ENCODE measurements around the gene PCDHA12.

DNA sequence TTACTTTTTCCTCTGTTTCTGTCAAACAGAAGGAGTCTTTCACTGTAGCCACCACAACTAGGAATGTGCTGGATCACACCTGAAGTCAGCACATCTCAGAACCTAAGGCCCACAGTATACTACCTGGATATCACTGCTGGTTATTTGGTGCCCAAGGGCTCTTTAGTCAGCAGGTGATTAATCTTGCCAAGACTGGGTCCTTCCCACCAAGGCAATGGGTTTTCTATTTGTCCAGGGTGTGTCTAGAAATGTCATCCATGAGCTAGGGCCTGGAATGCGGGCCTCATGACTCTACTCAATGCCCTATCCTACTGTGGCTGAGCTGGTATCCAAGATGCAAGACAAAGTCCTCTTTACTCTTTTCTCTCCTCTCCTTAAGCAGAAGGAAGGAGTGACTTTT, 41.2 kb downstream of the PCDHA12 start:
- TF ChIP-seq, protein P1, sequence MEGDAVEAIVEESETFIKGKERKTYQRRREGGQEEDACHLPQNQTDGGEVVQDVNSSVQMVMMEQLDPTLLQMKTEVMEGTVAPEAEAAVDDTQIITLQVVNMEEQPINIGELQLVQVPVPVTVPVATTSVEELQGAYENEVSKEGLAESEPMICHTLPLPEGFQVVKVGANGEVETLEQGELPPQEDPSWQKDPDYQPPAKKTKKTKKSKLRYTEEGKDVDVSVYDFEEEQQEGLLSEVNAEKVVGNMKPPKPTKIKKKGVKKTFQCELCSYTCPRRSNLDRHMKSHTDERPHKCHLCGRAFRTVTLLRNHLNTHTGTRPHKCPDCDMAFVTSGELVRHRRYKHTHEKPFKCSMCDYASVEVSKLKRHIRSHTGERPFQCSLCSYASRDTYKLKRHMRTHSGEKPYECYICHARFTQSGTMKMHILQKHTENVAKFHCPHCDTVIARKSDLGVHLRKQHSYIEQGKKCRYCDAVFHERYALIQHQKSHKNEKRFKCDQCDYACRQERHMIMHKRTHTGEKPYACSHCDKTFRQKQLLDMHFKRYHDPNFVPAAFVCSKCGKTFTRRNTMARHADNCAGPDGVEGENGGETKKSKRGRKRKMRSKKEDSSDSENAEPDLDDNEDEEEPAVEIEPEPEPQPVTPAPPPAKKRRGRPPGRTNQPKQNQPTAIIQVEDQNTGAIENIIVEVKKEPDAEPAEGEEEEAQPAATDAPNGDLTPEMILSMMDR (IDR thresholded peaks at IDR 0.05 in 2 of 3, conservative IDR thresholded peaks at IDR 0.05 in 1 of 3; ENCODE audit: insufficient read depth in 2 of 3, low read depth in 1 of 3, low read length in 3 of 3), result no peak
- no peak for TF ChIP-seq ZNF584 (CRISPR knock-in tag; IDR thresholded peaks at IDR 0.05; ENCODE audit: low read depth)
- TF ChIP-seq ZKSCAN1 (IDR thresholded peaks at IDR 0.05; ENCODE audit: low read depth, low read length), result no peak
- no peak for TF ChIP-seq SMC3 (conservative IDR thresholded peaks at IDR 0.05; ENCODE audit: insufficient read depth, low read depth, low read length)
- TF ChIP-seq, protein P2, sequence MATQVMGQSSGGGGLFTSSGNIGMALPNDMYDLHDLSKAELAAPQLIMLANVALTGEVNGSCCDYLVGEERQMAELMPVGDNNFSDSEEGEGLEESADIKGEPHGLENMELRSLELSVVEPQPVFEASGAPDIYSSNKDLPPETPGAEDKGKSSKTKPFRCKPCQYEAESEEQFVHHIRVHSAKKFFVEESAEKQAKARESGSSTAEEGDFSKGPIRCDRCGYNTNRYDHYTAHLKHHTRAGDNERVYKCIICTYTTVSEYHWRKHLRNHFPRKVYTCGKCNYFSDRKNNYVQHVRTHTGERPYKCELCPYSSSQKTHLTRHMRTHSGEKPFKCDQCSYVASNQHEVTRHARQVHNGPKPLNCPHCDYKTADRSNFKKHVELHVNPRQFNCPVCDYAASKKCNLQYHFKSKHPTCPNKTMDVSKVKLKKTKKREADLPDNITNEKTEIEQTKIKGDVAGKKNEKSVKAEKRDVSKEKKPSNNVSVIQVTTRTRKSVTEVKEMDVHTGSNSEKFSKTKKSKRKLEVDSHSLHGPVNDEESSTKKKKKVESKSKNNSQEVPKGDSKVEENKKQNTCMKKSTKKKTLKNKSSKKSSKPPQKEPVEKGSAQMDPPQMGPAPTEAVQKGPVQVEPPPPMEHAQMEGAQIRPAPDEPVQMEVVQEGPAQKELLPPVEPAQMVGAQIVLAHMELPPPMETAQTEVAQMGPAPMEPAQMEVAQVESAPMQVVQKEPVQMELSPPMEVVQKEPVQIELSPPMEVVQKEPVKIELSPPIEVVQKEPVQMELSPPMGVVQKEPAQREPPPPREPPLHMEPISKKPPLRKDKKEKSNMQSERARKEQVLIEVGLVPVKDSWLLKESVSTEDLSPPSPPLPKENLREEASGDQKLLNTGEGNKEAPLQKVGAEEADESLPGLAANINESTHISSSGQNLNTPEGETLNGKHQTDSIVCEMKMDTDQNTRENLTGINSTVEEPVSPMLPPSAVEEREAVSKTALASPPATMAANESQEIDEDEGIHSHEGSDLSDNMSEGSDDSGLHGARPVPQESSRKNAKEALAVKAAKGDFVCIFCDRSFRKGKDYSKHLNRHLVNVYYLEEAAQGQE (IDR thresholded peaks at IDR 0.05; ENCODE audit: borderline replicate concordance), result no peak
- TF ChIP-seq, protein P2 (CRISPR knock-in tag; IDR thresholded peaks at IDR 0.05; ENCODE audit: low read depth), result no peak
- TF ChIP-seq, protein P3, sequence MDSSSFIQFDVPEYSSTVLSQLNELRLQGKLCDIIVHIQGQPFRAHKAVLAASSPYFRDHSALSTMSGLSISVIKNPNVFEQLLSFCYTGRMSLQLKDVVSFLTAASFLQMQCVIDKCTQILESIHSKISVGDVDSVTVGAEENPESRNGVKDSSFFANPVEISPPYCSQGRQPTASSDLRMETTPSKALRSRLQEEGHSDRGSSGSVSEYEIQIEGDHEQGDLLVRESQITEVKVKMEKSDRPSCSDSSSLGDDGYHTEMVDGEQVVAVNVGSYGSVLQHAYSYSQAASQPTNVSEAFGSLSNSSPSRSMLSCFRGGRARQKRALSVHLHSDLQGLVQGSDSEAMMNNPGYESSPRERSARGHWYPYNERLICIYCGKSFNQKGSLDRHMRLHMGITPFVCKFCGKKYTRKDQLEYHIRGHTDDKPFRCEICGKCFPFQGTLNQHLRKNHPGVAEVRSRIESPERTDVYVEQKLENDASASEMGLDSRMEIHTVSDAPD (CRISPR knock-in tag; IDR thresholded peaks at IDR 0.05), result no peak
- TF ChIP-seq SPI1 (IDR thresholded peaks at IDR 0.05; ENCODE audit: borderline replicate concordance, low read depth, low read length), result no peak
- no peak for TF ChIP-seq POLR2A (conservative IDR thresholded peaks at IDR 0.05)
- no peak for TF ChIP-seq GATAD2B (IDR thresholded peaks at IDR 0.05; ENCODE audit: borderline replicate concordance)
- no peak for TF ChIP-seq PHB2 (IDR thresholded peaks at IDR 0.05; ENCODE audit: low read depth)
- TF ChIP-seq, protein P4, sequence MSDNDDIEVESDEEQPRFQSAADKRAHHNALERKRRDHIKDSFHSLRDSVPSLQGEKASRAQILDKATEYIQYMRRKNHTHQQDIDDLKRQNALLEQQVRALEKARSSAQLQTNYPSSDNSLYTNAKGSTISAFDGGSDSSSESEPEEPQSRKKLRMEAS (CRISPR knock-in tag; IDR thresholded peaks at IDR 0.05), result no peak
- TF ChIP-seq ZNF23 (CRISPR knock-in tag; IDR thresholded peaks at IDR 0.05), result no peak
- TF ChIP-seq HDAC2 (IDR thresholded peaks at IDR 0.05), result no peak
